GM10266 (cell line): ENCODE data around the gene RAPGEF4.

Source experiments
- DNase-seq: peaks from one replicate; pipeline ENCODE4 v3.0.0; 2012; ENCODE audit errors: extremely low spot score
- CTCF ChIP-seq: IDR thresholded peaks from 2 replicates; pipeline ENCODE4 v1.5.1; 2012; ENCODE audit warnings: mild to moderate bottlenecking, low read depth; ENCODE audit not compliant: control insufficient read depth, insufficient read depth; ENCODE audit errors: missing control alignments

The RAPGEF4 gene

DNA sequence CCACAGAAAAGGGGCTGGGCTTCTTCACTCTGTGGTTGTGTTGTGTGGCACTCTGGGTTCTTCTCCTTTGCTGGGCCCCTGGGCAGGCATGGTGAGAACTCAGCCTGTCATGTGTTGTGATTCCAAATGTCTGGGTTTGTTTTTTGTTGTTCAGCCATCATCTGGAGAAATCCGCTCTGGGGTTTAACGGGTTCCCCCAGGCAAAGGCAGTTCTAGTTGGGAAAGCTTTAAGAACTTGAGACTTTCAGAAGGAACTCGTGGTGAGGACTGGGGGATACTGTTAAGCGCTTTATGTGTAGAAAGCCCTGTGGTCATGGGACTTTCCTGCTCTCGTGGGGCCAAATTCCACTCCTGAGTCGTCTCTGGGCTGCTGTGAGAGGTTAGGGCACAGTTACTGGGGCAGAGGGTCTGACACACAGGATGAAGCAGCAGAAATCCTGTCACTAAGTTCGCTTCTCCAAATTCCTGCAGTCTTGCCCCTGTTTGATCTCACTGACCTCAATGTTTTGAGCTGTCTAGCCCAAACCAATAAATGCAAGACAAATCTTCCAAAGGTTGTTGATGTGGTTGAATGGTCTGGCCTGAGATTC is 87.7 kb downstream of the RAPGEF4 start:
- TF ChIP-seq CTCF, result no peak
- DNase-seq, result no peak

GRCh38 chr2:172826522-172826921 is 90.9 kb downstream of the RAPGEF4 start:
- no peak for DNase-seq

GRCh38 chr2:172829229-172829628 is 93.6 kb downstream of the RAPGEF4 start:
- no peak for TF ChIP-seq CTCF
- DNase-seq, result no peak

More at GRCh38 chr2:172826522-172826921, 90.9 kb downstream of the RAPGEF4 start:
- TF ChIP-seq CTCF, result no peak

- no peak for DNase-seq
- TF ChIP-seq CTCF, result no peak
Observed at GRCh38 chr2:172830482-172830881, 94.8 kb downstream of the RAPGEF4 start.

DNA sequence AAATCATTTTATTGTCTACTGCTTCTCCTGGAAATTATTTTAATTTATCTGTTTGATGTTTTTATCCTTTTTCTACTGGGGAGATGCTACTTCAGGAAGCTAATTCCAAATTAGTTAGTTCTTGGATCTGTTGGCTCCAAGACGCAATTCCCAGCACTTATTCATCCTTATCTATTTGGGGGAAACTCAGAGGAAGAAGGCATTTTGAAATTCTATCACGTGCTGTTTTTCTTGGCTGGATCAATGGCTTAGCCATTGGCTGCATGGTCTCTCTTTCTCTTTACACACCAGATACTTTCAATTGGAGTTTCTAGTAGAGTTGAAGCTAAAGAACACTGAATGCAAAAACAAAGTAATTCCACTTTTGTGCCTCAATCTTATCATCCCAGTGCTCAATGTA is 98.3 kb downstream of the RAPGEF4 start:
- DNase-seq, result no peak
- TF ChIP-seq CTCF, result no peak

DNA sequence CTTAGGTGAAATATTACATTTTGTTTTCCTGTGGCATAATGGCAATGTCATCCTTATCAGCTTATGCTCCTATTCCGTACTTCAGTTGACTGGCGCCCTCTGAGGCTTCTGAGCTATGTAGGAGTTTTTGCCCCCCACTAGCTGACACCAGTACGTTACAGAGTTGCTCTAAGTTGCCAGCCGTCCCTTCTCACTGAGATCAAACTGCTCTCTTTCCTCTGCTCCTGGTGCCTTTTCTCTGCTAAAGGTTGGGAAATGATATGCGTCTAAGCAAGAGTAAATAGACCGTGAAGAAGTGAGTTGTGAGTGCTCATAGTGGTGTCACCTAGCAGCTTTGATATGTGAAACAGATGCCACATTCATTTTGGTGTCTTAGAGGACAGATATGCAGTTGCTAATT is 99.2 kb downstream of the RAPGEF4 start:
- no peak for DNase-seq
- no peak for TF ChIP-seq CTCF

DNA sequence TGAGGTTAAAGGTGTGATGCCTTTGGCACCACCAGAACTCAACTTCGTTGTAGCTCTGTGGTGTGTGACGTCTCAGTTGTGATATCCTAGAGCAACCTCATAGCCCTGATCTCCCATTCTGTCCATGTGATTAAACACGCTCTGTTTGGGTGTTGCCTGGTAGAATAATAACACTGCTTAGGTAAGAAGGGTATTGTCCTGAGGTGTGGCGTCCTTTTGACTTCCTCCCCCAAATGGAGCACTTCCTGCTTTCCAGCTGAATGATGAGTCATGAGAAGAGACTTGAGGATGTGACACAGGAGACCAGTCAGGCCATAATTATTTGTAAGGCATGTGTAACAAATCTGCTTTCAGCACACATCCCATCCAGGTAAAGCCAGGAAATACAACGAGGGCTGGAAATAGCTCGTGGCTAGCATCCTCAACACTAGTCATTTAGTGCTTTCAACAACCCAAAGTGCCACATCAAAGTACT is 100.7 kb downstream of the RAPGEF4 start:
- TF ChIP-seq CTCF, result no peak
- DNase-seq, result no peak
